Fibroblast of gingiva (primary cell): ENCODE results near the gene CDH26.
A peak's percentile ranks its signal among the peaks of the same experiment; 100 is the strongest.
"Not testable (repeated sequence)": the region's sequence is repeated elsewhere in the genome, so short reads cannot be mapped to it uniquely, and the experiment has no call there.

Experiments used
- DNase-seq: peaks from one replicate; pipeline ENCODE4 v3.0.0-alpha.2; 2011; ENCODE audit warnings: low read depth

Gene CDH26

GRCh38 chr20:59940956-59941294, 17.3 kb upstream of the CDH26 start:
- no peak for DNase-seq

GRCh38 chr20:59942245-59942644, 16.0 kb upstream of the CDH26 start:
- DNase-seq: no peak

GRCh38 chr20:59944726-59945125, 13.5 kb upstream of the CDH26 start:
- no peak for DNase-seq

GRCh38 chr20:59945175-59945574, 13.0 kb upstream of the CDH26 start:
- no peak for DNase-seq

- DNase-seq: no peak
Measured at GRCh38 chr20:59945731-59946130, 12.5 kb upstream of the CDH26 start.

GRCh38 chr20:59947376-59947775, 10.8 kb upstream of the CDH26 start:
- DNase-seq: no peak

GRCh38 chr20:59948212-59948611, 10.0 kb upstream of the CDH26 start:
- no peak for DNase-seq

- DNase-seq: peak; percentile 39
Measured at GRCh38 chr20:59948828-59949720, 9.1 kb upstream of the CDH26 start.

GRCh38 chr20:59949911-59950310, 8.3 kb upstream of the CDH26 start:
- DNase-seq: no peak

- DNase-seq: no peak
Measured at GRCh38 chr20:59954718-59955117, 3.5 kb upstream of the CDH26 start.

GRCh38 chr20:59955131-59955796, 3.0 kb upstream of the CDH26 start:
- peak; percentile 9 for DNase-seq

- not testable (repeated sequence) for DNase-seq
Measured at GRCh38 chr20:59957568-59957967, 655 bp upstream of the CDH26 start.

- DNase-seq: no peak
Measured at GRCh38 chr20:59958626-59959025, 403 bp downstream of the CDH26 start.

GRCh38 chr20:59961423-59961822, 3.2 kb downstream of the CDH26 start:
- no peak for DNase-seq

GRCh38 chr20:59962155-59962554, 3.9 kb downstream of the CDH26 start:
- DNase-seq: no peak

GRCh38 chr20:59966428-59966827, 8.2 kb downstream of the CDH26 start:
- no peak for DNase-seq

GRCh38 chr20:59971428-59971827, 13.2 kb downstream of the CDH26 start:
- no peak for DNase-seq

GRCh38 chr20:59972037-59972801, 14.0 kb downstream of the CDH26 start:
- peak; percentile 20 for DNase-seq

- DNase-seq: peak; percentile 10
Measured at GRCh38 chr20:59976156-59976782, 18.0 kb downstream of the CDH26 start.

- DNase-seq: no peak
Measured at GRCh38 chr20:59977086-59977485, 18.9 kb downstream of the CDH26 start.

- DNase-seq: no peak
Measured at GRCh38 chr20:59983076-59983475, 24.9 kb downstream of the CDH26 start.

GRCh38 chr20:59984541-59984940, 26.3 kb downstream of the CDH26 start:
- no peak for DNase-seq
